HG03378 (cell line): ENCODE results near the gene MYOZ1.

Experiments
- ATAC-seq: cut with Tn5 transposase; IDR thresholded peaks from one replicate; pipeline ENCODE4 v1.9.1; 2021; ENCODE audit warnings: mild to moderate bottlenecking, moderate library complexity; ENCODE audit not compliant: unreplicated experiment

MYOZ1 gene

GRCh38 chr10:73601486-73601921 is 39.8 kb downstream of the MYOZ1 start:
- no peak for ATAC-seq

- no peak for ATAC-seq
Measured at GRCh38 chr10:73597346-73597745, 43.9 kb downstream of the MYOZ1 start.

- ATAC-seq: no peak
Measured at GRCh38 chr10:73593812-73594211, 47.5 kb downstream of the MYOZ1 start.

GRCh38 chr10:73593110-73593509 is 48.2 kb downstream of the MYOZ1 start:
- ATAC-seq: no peak

GRCh38 chr10:73591935-73592699 is 49.2 kb downstream of the MYOZ1 start:
- ATAC-seq: no peak

GRCh38 chr10:73590881-73591799 is 50.1 kb downstream of the MYOZ1 start, which contains the start of gene USP54:
TSS of gene USP54 (minus strand) at chr10:73591342. CDS start at chr10:73575658, 15,684 bp downstream.
- no peak for ATAC-seq

- ATAC-seq: no peak
Measured at GRCh38 chr10:73589563-73590126, 51.6 kb downstream of the MYOZ1 start.

- no peak for ATAC-seq
Measured at GRCh38 chr10:73588656-73589055, 52.6 kb downstream of the MYOZ1 start.

GRCh38 chr10:73586583-73586984 is 54.7 kb downstream of the MYOZ1 start:
- no peak for ATAC-seq

GRCh38 chr10:73585327-73585726 is 55.9 kb downstream of the MYOZ1 start:
- ATAC-seq: no peak

GRCh38 chr10:73584737-73585136 is 56.5 kb downstream of the MYOZ1 start:
- no peak for ATAC-seq

- ATAC-seq: no peak
Measured at GRCh38 chr10:73581918-73582317, 59.4 kb downstream of the MYOZ1 start.
